A673 (cell line): ENCODE results near the gene LIMK1.

Source experiments
- CTCF ChIP-seq: fragments of 300-800, 200-600 bp; sonication (generic); conservative IDR thresholded peaks from 2 replicates; pipeline ENCODE4 v1.5.1; 2017; ENCODE audit warnings: low read depth, mild to moderate bottlenecking, antibody characterized with exemption, low read length, moderate library complexity, mixed read lengths
- EZH2 ChIP-seq: fragments of 200-600 bp; sonication (generic); IDR thresholded peaks from 2 replicates; pipeline ENCODE4 v1.6.1; 2017; ENCODE audit warnings: borderline replicate concordance, low read depth, mild to moderate bottlenecking, mixed read lengths, antibody characterized with exemption, low read length; ENCODE audit not compliant: poor library complexity, severe bottlenecking

- TF ChIP-seq EZH2 = no peak
- no peak for TF ChIP-seq CTCF
Measured at GRCh38 chr7:74048999-74049599, 34.5 kb upstream of the LIMK1 start.
